LNCAP (cell line): ENCODE data around the gene WDR19.

ENCODE experiments used
- CTCF ChIP-seq: fragments of 450-650 bp; IDR thresholded peaks from 2 replicates; pipeline ENCODE4 v1.5.1; 2017; ENCODE audit warnings: mild to moderate bottlenecking

The WDR19 gene

GRCh38 chr4:39324897-39325613 is 142.7 kb downstream of the WDR19 start:
- no peak for TF ChIP-seq CTCF

GRCh38 chr4:39326468-39326977 is 144.2 kb downstream of the WDR19 start:
- no peak for TF ChIP-seq CTCF

- no peak for TF ChIP-seq CTCF
Observed at GRCh38 chr4:39330353-39330752, 148.0 kb downstream of the WDR19 start.

- no peak for TF ChIP-seq CTCF
Observed at GRCh38 chr4:39331191-39331590, 148.9 kb downstream of the WDR19 start.
